Vagina (tissue), 2 donors: ENCODE measurements around the gene NUTM2F.
"Not testable (repeated sequence)": the region's sequence is repeated elsewhere in the genome, so short reads cannot be mapped to it uniquely, and the experiment has no call there.

Experiments
- POLR2A ChIP-seq, 2 donors: fragments of 450-650 bp; IDR thresholded peaks; one replicate each; pipeline ENCODE4 v1.6.1; 2017; ENCODE audit warnings: antibody characterized with exemption in 2 of 2, mild to moderate bottlenecking in 2 of 2, moderate library complexity in 2 of 2
- POLR2AphosphoS5 ChIP-seq, 2 donors: sonication (generic); formaldehyde crosslinking; IDR thresholded peaks; one replicate each; pipeline ENCODE4 v1.9.0; 2017; ENCODE audit warnings: antibody characterized with exemption in 2 of 2, mild to moderate bottlenecking in 2 of 2, low read depth in 1 of 2; ENCODE audit not compliant: insufficient read depth in 1 of 2

GRCh38 chr9:94322342-94322940 lies 6.0 kb downstream of the NUTM2F start:
- not testable (repeated sequence) for TF ChIP-seq POLR2A (IDR thresholded peaks at IDR 0.05); POLR2AphosphoS5 (IDR thresholded peaks at IDR 0.05; ENCODE audit: insufficient read depth in 1 of 2, low read depth in 1 of 2)
